Tibial nerve (tissue), 4 donors: ENCODE measurements around the gene GDE1.

ENCODE experiments used
- CTCF ChIP-seq, 5 experiments: fragments of 200-600 bp in 3 of 5; fragments of 450-650 bp in 2 of 5; sonication (generic) in 3 of 5; IDR thresholded peaks; one replicate each; pipeline ENCODE4 v1.5.1; 2016 to 2019; ENCODE audit warnings: antibody characterized with exemption in 5 of 5, mild to moderate bottlenecking in 3 of 5, moderate library complexity in 2 of 5
- EP300 ChIP-seq, 2 donors: sonication (generic); formaldehyde crosslinking; IDR thresholded peaks; one replicate each; pipeline ENCODE4 v1.6.1; 2017; ENCODE audit warnings: antibody characterized with exemption in 2 of 2, mild to moderate bottlenecking in 1 of 2
- POLR2A ChIP-seq, 2 donors: fragments of 450-650 bp; IDR thresholded peaks; one replicate each; pipeline ENCODE4 v1.6.1; 2017; ENCODE audit warnings: antibody characterized with exemption in 2 of 2, mild to moderate bottlenecking in 2 of 2, moderate library complexity in 2 of 2

DNA sequence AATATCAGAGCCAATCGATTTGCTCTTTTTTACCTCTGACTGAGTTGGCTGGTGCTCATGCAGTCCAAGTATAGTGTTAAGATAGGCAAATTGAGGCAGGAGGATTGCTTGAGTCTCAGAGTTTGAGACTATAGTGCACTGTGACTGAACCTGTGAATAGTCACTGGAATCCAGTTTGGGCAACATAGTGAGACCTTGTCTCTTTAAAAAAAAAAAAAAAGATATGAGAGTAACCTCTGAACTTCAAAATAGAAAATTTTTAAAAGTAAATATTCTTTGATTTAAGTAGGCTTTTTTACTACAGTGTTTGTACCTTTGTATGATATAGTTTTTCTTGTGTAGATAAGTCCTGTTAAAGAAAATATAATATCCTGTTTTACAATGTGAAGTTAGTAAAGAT, 5.3 kb upstream of the GDE1 start:
- no peak for TF ChIP-seq POLR2A (IDR thresholded peaks at IDR 0.05)
- TF ChIP-seq CTCF (IDR thresholded peaks at IDR 0.05): no peak
- no peak for TF ChIP-seq EP300 (IDR thresholded peaks at IDR 0.05)
